NCI-H2171 treated with DMSO at 0.1 percent for 48 hours (cell line): ENCODE results near the gene PCSK5.
"Not testable (repeated sequence)": the region's sequence is repeated elsewhere in the genome, so short reads cannot be mapped to it uniquely, and the experiment has no call there.

Experiments used
- DNase-seq: peaks from one replicate; lab custom pipeline; 2025; lab: John Stamatoyannopoulos, UW

The PCSK5 gene

GRCh38 chr9:76314321-76314720 lies 423.8 kb downstream of the PCSK5 start:
- no peak for DNase-seq

DNA sequence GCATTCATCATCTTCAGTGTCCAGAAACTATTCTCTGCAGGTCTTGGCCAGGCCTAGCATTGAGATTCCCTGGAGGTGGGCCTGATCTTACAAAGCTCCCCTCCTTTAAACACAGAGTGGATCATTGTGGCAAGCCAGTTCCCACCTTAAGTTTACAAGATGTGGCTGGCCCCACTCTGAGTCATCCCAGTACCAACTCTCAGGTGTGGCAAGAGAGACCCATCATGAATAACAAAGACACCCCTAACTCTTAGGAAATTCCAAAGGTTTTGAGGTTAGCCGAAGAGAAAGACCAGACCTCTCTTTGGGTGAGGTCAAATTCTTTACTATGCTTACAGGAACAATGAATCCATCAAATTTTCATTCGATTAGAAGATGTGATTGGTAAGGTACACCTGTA lies 425.6 kb downstream of the PCSK5 start:
- DNase-seq, result no peak

- not testable (repeated sequence) for DNase-seq
Measured at GRCh38 chr9:76319466-76319865, 429.0 kb downstream of the PCSK5 start.

- no peak for DNase-seq
Measured at GRCh38 chr9:76321195-76321828, 430.8 kb downstream of the PCSK5 start.

- no peak for DNase-seq
Measured at GRCh38 chr9:76322810-76323209, 432.3 kb downstream of the PCSK5 start.

DNA sequence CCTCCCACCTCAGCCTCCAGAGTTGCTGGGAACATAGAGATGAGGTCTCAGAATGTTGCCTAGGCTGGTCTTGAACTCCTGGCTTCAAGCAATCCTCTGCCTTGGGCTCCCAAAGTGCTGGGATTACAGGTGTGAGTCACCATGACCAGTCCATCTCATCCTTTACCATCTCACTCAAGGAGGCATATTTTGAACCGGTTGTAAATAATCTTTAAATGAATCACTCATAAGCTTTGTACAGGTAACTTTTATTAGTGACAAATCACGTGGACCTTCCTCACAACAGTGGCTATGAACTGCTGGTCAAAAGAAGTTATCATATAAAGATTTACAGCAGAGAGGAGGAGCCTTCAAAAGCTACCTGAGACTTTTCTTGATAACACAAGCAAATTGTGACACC lies 433.0 kb downstream of the PCSK5 start:
- DNase-seq, result no peak

GRCh38 chr9:76324030-76324429 lies 433.6 kb downstream of the PCSK5 start:
- not testable (repeated sequence) for DNase-seq

- DNase-seq, result no peak
Measured at GRCh38 chr9:76330034-76330433, 439.6 kb downstream of the PCSK5 start.

DNA sequence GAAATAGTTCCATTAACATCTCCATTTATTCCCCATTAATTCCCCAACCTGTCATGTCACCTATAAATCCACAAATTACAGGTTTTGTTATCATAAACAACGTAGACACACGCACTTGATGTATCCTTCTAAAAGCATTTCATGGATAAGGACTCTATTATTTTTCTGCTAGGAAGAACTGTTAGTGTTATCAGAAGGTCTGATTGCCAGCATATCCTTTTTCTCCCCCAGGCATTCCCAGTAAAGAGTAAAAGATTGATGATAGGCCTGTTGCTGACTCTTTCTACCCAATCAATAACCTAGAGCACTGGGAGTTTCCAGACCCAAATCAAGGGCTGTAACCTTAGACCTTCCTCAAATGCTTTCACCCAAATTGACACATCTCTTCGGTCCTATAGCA lies 442.9 kb downstream of the PCSK5 start:
- no peak for DNase-seq

GRCh38 chr9:76333964-76334363 lies 443.5 kb downstream of the PCSK5 start:
- peak; percentile 10 for DNase-seq

DNA sequence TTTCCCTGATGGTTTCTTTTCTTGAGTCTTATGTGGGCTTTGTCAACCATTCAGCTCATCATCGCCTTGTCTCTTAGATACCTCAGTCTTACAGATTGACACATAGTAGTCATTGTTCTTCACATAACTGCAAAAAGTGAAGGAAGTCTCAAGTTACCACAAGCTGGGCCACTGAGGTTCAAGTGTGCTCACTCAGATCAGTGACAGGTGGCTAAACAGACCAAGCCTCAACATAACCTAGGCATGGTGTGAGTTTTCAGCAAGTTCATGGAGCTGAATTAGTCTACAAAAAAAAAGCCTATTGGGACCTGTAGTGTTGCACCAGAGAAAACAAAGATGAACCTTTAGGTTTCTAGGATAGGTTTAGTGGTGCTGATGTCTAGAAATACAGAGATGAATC lies 445.6 kb downstream of the PCSK5 start:
- peak; percentile 74 for DNase-seq

- DNase-seq, result no peak
Measured at GRCh38 chr9:76338418-76338817, 447.9 kb downstream of the PCSK5 start.

DNA sequence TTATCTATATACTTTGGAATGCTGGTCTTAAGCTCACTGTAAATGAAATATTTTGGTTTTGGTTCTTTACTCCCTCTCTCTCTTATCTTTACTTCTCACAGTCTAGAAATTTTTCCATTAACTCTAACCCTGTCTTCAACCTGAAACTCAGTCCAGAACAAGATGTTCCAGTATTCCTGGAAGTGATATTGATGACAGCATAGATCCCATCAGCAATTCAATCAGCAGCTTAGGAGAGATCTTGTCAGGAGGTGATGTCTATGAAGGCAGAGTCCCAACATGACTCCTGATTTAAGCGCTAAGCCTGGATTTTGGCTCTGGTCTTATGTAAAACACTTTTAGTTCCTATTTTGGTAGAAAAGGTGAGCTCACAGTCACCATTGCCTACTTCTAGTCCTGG lies 451.1 kb downstream of the PCSK5 start:
- DNase-seq, result no peak

DNA sequence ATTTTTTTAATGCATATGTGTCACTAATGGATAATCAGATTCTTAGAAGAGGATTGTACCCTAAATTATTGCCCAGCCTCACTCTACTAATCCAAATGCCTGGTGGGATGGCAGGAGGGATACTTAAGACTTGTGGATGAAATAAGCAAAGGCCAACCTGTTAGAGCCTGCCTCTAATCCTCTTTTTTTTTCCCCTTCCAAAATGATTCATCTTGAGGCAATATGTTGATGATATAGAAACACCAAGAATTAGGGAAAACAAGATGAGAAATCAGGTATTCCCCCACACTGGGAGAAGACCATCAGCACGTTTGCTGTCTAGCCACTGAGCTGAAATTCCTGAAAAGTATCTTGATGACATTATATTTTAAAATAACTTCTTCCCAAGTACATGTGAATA lies 451.7 kb downstream of the PCSK5 start:
- no peak for DNase-seq

DNA sequence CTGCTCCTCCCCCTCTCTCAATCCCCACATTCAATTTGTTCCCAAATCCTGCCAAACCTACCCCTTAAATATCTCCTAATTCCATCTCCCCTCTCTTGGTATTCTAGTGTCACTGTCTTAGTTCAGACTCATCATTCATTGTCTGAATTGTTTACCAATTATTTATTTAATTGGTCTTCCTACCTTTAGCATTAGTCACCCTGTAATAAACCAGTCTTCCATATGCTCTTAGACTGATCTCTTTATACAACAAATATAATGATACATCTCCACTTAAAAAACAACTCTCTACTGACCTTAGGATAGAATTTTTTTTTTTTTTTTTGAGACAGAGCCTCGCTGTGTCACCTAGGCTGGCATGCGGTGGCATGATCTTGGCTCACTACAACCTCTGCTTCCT lies 452.4 kb downstream of the PCSK5 start:
- DNase-seq, result no peak

GRCh38 chr9:76349865-76350264 lies 459.4 kb downstream of the PCSK5 start:
- no peak for DNase-seq

- DNase-seq, result no peak
Measured at GRCh38 chr9:76351006-76351405, 460.5 kb downstream of the PCSK5 start.

GRCh38 chr9:76352026-76352620 lies 461.6 kb downstream of the PCSK5 start:
- no peak for DNase-seq

DNA sequence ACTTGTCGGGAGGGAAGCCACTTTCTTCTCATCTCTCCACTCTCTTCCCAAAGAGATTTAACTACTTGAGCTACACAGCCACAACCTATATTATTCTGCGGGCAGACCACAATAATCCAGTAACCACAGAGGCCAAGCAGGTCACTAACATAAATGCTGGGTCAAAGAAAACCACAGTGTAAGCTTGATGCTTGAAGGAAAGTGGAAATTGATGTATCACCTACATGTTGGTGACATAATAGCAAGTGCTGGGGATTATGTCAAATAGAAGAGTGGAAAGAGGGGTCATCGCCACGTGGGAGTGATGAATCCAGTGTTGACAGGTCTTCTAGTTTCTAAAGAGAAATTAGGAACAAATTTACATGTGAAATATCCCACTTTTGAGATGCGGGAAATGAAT lies 462.8 kb downstream of the PCSK5 start:
- no peak for DNase-seq

- no peak for DNase-seq
Measured at GRCh38 chr9:76354221-76354620, 463.7 kb downstream of the PCSK5 start.

- DNase-seq, result no peak
Measured at GRCh38 chr9:76355886-76356285, 465.4 kb downstream of the PCSK5 start.

DNA sequence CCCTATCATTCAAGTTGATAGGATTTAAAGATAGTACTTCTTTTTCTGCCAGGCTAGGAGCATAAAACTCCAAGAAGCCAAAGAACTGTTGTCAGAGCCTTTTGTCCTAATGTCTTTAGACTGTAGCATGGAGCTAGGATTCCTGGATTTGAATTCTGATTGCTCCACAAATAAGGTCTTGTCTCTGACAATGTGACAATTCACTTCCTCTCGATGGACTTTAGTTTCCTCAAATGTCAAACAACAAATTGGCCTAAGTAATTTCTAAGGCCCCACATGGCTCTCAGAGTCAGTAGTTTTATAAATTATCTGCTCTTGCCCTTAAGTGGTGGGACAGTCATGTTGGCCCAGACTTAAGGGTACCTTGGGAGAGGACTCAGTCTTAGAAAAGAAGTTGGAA lies 467.1 kb downstream of the PCSK5 start:
- DNase-seq, result no peak

GRCh38 chr9:76358628-76359280 lies 468.3 kb downstream of the PCSK5 start:
- DNase-seq, result no peak

GRCh38 chr9:76359365-76359764 lies 468.9 kb downstream of the PCSK5 start:
- no peak for DNase-seq
